ENCODE data around the gene PRKCH.

Gene PRKCH

DNA sequence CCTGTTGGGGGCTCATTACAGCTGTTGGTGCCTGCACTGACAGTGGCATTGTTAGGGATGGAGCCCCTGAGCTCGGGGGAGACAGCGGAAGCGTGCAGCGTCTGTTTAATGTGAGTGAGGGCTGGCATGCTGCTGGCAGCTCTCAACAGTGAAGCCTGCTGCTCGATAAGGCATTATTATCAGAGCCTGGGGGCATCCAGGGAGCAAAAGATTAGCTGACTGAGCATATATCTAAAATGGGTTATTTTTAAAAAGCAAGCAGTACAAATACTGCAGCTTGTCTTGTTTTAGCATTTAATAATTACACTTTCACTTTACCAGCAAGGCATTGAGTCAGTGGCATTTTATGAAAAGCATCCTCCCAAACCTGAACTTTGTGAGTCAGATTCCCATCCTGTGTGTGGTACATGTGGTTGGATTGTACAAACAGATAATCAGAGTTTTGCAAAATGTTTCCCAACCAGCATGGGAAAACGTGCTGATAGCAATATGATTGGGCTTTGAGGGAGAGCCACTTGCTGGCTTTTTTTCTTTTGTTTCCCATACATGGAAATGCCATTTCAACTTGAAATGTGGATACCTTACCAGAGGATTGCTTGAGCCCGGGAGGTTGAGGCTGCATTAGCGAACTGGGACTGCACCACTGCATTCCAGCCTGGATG is 150.8 kb downstream of the PRKCH start:
- no peak for DNase-seq (ENCODE audit: low read depth, low spot score)

GRCh38 chr14:61472801-61473376 is 151.5 kb downstream of the PRKCH start:
- peak; percentile 41 for DNase-seq (ENCODE audit: low read depth, low spot score)

DNA sequence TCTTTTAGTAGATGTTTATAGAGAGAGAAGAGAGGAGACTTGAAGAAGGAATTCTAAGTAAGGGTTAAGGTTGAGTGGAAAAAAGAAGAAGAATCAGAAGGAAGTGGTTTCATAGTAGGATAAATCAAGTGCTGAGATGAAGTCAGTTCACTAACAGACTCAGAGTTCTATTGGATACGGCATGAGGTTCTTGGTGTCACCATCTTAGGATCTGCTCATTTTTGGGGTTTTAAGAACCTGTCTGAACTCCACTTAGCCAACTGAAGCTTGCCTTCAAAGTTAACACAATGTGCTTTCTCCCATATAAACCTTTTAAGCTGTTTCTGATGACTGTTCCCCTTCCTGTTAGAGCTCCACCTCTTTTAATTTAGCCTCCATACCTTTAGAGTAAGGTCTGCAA is 152.6 kb downstream of the PRKCH start:
- DNase-seq (ENCODE audit: low read depth, low spot score): no peak

GRCh38 chr14:61474701-61475100 is 153.3 kb downstream of the PRKCH start:
- DNase-seq (ENCODE audit: low read depth, low spot score): no peak

- no peak for DNase-seq (ENCODE audit: low read depth, low spot score)
Observed at GRCh38 chr14:61475316-61475715, 153.9 kb downstream of the PRKCH start.

GRCh38 chr14:61476105-61476753 is 154.8 kb downstream of the PRKCH start:
- DNase-seq (ENCODE audit: low read depth, low spot score): no peak

GRCh38 chr14:61476754-61477410 is 155.5 kb downstream of the PRKCH start:
- DNase-seq (ENCODE audit: low read depth, low spot score): peak; percentile 46

- no peak for DNase-seq (ENCODE audit: low read depth, low spot score)
Observed at GRCh38 chr14:61477712-61478462, 156.5 kb downstream of the PRKCH start.

DNA sequence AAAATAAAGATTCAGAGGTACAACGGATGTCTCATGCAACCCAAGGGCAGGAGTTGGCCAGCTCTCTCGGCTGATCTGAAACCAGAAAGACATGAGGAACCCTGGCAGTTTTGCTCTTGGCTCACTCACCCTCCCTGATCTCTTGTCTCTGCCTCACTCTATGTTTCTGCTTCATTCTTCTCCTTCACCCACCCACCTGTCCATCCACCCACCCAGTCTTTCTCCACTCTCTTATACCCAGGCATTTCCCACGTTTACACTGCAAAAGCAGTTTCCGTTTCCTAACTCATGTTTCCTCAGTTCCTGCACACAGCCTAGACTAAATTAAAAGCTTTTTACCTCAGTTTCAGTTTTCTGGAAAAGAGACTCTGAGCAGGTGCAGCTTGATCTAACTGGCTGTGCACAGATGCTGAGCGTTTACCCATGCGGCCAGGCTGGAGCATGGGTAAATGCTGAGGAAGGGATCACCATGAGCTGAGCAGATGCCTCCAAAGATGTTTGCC is 157.6 kb downstream of the PRKCH start:
- no peak for DNase-seq (ENCODE audit: low read depth, low spot score)

GRCh38 chr14:61479746-61480502 is 158.5 kb downstream of the PRKCH start:
- no peak for DNase-seq (ENCODE audit: low read depth, low spot score)

DNA sequence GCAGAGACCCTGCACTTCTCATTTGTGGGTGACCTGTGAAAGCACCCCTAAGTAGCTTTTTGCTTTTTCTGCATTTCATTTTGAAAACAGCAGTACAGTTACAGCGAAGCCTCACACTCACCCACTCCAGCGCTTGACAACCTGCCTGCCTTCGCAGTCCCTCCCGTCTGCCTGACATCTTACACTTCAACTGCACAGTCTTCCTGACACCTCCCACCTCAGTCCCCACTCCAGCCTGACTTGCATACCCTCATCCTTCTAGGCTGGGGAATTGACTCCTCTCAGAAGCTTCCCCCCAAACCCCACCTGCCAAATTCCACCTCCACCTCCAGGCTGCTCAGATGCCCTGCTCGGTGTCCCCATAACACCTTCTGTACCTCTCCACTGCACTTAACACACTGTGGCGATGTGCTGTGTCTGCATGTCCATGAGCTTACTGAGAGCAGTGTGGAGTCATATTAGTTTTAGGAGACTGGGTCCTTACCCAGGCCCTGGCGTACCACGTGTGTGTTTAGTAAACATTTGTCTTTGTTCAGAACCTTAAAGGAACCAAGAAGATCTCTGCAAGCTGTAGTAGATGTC is 159.4 kb downstream of the PRKCH start:
- no peak for DNase-seq (ENCODE audit: low read depth, low spot score)

GRCh38 chr14:61481701-61482100 is 160.3 kb downstream of the PRKCH start:
- DNase-seq (ENCODE audit: low read depth, low spot score): no peak

- DNase-seq (ENCODE audit: low read depth, low spot score): no peak
Observed at GRCh38 chr14:61482348-61483206, 161.2 kb downstream of the PRKCH start.

GRCh38 chr14:61483476-61483875 is 162.1 kb downstream of the PRKCH start:
- no peak for DNase-seq (ENCODE audit: low read depth, low spot score)

DNA sequence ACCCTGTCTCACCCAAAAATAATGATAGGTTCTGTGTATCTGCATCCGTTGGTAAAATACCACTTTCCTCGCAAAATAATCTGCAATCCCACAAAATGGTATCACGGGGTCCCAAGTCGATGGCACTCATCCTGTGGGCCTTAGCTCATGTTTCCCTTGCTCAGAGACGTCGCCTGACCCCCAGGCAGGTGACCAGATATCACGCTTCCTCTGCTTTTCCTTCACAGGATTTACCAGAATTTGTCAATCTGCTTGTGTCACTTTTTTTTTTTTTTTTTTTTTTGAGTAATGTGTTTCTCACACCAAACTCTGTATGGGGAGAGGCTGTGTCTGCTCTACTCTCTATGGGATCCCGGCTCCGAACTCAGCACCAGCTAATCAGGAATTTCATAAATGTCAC is 162.7 kb downstream of the PRKCH start:
- no peak for DNase-seq (ENCODE audit: low read depth, low spot score)

- no peak for DNase-seq (ENCODE audit: low read depth, low spot score)
Observed at GRCh38 chr14:61484826-61485584, 163.6 kb downstream of the PRKCH start.

DNA sequence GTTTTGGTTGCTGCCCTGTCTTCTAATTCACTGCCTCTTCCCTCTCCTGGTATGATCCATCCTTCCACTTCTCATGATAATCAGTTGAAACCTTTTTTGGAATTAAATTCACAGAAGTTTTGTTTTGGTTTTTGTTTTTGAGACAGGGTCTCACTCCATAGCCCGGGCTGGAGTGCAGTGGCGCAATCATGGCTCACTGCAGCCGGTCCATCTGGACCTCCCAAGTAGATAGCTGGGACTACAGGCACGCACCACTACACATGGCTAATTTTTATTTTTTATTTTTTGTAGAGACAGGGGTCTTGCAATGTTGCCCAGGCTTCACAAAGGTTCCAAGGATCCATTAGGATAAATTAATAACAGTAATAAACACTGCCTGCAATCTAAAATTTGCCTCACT is 164.3 kb downstream of the PRKCH start:
- no peak for DNase-seq (ENCODE audit: low read depth, low spot score)

GRCh38 chr14:61486930-61487495 is 165.6 kb downstream of the PRKCH start:
- no peak for DNase-seq (ENCODE audit: low read depth, low spot score)

Measured in activated CD4-positive, CD25-positive, alpha-beta regulatory T cell treated with anti-CD3 and anti-CD28 coated beads, Interleukin-2, amount 50 U/mL, for 16 hours (primary cell).